Spleen (tissue), 7 donors: ENCODE measurements around the gene IFI27.

Source experiments
- POLR2A ChIP-seq, 3 donors: fragments of 450-650 bp; IDR thresholded peaks; one replicate each; pipeline ENCODE4 v1.5.1; 2017; ENCODE audit warnings: antibody characterized with exemption in 3 of 3, mild to moderate bottlenecking in 1 of 3
- TF ChIP-seq, protein P1 (sequence below), 11 experiments: fragments of 200-600 bp in 7 of 11; fragments of 450-650 bp in 4 of 11; sonication (generic) in 4 of 11; IDR thresholded peaks in 8 of 11; conservative IDR thresholded peaks in 3 of 11; 1 replicate in 7 of 11; 2 replicates in 4 of 11; pipeline versions ENCODE4 v1.4.0 to v1.8.0; 2016 to 2021; ENCODE audit warnings: antibody characterized with exemption in 11 of 11, inconsistent platforms in 4 of 11, mild to moderate bottlenecking in 1 of 11
- donor health status: DM: no; HTN: no; CAD: no; lungs with moderate emphysema.
- donor health status: DM: no; HTN: no; CAD: no.
- donor health status: DM: no; HTN: no; CAD: no.

- TF ChIP-seq, protein P1, sequence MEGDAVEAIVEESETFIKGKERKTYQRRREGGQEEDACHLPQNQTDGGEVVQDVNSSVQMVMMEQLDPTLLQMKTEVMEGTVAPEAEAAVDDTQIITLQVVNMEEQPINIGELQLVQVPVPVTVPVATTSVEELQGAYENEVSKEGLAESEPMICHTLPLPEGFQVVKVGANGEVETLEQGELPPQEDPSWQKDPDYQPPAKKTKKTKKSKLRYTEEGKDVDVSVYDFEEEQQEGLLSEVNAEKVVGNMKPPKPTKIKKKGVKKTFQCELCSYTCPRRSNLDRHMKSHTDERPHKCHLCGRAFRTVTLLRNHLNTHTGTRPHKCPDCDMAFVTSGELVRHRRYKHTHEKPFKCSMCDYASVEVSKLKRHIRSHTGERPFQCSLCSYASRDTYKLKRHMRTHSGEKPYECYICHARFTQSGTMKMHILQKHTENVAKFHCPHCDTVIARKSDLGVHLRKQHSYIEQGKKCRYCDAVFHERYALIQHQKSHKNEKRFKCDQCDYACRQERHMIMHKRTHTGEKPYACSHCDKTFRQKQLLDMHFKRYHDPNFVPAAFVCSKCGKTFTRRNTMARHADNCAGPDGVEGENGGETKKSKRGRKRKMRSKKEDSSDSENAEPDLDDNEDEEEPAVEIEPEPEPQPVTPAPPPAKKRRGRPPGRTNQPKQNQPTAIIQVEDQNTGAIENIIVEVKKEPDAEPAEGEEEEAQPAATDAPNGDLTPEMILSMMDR (IDR thresholded peaks at IDR 0.05 in 8 of 11, conservative IDR thresholded peaks at IDR 0.05 in 3 of 11), result no peak
- no peak for TF ChIP-seq POLR2A (IDR thresholded peaks at IDR 0.05)
These were observed 13.4 kb upstream of the IFI27 start for GRCh38 chr14:94097091-94097490.
